ENCODE data around the gene TSPAN1. TPM values are rescaled to one million over a fixed set of nuclear protein-coding genes. Genes with fewer than 3 reads are reported as not detected.
A peak's percentile ranks its signal among the peaks of the same experiment; 100 is the strongest.

TSPAN1 gene
- total and polyA plus RNA-seq, 2 of the 13 experiments (the other 11 are each of a cell fraction or from before 2014, with no cell fraction given): 1.7 to 2.9 TPM

DNA sequence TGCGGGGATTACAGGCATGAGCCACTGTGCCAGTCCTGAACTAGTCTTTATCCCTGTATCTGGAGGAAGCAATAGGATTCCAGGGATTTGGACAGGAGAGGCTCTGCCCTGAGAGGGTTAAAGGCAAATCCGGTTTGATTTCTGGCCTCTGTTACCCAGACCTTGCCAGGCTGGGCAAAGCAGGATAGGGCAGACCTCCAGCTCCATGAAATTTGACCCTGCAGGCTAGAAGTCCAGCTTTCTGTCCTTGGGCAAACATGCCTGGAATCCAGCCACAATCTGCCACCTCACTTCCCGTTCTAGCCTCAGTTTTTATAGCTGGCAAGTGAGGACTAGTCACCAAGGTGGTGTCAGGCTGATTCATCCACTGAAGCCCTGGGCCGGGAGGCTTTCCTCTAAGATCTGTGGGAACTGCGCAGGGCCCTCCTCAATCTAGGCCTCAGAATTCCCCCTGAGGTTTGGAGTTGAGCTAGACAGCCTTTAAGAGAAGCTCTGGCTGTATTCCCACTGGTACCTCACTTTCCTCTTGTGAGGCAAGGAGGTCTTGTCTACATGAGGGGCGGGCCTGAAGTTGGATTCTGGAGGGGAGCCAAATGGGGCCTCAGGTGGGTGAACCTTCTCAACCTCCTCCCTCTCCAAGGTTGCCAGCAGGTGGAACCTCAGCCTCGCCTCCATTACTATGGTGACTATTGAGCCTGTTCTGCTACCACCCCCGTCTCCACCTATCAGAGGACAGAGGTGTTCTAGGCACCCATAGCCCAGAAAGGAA, 8.4 kb downstream of the TSPAN1 start (continued):
- TF ChIP-seq, protein P1, sequence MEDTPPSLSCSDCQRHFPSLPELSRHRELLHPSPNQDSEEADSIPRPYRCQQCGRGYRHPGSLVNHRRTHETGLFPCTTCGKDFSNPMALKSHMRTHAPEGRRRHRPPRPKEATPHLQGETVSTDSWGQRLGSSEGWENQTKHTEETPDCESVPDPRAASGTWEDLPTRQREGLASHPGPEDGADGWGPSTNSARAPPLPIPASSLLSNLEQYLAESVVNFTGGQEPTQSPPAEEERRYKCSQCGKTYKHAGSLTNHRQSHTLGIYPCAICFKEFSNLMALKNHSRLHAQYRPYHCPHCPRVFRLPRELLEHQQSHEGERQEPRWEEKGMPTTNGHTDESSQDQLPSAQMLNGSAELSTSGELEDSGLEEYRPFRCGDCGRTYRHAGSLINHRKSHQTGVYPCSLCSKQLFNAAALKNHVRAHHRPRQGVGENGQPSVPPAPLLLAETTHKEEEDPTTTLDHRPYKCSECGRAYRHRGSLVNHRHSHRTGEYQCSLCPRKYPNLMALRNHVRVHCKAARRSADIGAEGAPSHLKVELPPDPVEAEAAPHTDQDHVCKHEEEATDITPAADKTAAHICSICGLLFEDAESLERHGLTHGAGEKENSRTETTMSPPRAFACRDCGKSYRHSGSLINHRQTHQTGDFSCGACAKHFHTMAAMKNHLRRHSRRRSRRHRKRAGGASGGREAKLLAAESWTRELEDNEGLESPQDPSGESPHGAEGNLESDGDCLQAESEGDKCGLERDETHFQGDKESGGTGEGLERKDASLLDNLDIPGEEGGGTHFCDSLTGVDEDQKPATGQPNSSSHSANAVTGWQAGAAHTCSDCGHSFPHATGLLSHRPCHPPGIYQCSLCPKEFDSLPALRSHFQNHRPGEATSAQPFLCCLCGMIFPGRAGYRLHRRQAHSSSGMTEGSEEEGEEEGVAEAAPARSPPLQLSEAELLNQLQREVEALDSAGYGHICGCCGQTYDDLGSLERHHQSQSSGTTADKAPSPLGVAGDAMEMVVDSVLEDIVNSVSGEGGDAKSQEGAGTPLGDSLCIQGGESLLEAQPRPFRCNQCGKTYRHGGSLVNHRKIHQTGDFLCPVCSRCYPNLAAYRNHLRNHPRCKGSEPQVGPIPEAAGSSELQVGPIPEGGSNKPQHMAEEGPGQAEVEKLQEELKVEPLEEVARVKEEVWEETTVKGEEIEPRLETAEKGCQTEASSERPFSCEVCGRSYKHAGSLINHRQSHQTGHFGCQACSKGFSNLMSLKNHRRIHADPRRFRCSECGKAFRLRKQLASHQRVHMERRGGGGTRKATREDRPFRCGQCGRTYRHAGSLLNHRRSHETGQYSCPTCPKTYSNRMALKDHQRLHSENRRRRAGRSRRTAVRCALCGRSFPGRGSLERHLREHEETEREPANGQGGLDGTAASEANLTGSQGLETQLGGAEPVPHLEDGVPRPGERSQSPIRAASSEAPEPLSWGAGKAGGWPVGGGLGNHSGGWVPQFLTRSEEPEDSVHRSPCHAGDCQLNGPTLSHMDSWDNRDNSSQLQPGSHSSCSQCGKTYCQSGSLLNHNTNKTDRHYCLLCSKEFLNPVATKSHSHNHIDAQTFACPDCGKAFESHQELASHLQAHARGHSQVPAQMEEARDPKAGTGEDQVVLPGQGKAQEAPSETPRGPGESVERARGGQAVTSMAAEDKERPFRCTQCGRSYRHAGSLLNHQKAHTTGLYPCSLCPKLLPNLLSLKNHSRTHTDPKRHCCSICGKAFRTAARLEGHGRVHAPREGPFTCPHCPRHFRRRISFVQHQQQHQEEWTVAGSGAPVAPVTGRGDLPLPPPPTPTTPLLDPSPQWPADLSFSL (CRISPR knock-in tag; IDR thresholded peaks at IDR 0.05): no peak
- TF ChIP-seq, protein P2, sequence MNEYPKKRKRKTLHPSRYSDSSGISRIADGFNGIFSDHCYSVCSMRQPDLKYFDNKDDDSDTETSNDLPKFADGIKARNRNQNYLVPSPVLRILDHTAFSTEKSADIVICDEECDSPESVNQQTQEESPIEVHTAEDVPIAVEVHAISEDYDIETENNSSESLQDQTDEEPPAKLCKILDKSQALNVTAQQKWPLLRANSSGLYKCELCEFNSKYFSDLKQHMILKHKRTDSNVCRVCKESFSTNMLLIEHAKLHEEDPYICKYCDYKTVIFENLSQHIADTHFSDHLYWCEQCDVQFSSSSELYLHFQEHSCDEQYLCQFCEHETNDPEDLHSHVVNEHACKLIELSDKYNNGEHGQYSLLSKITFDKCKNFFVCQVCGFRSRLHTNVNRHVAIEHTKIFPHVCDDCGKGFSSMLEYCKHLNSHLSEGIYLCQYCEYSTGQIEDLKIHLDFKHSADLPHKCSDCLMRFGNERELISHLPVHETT (CRISPR knock-in tag; conservative IDR thresholded peaks at IDR 0.05): no peak
- TF ChIP-seq ZNF441 (CRISPR knock-in tag; IDR thresholded peaks at IDR 0.05; ENCODE audit: borderline replicate concordance) (0 out of 2 replicates have a peak, but pooled peaks have one; percentile 30), STAG1 (CRISPR knock-in tag; IDR thresholded peaks at IDR 0.05) (no peak; the same call in 1 of the 2 replicates), SYNCRIP (IDR thresholded peaks at IDR 0.05; ENCODE audit: insufficient read depth, low read depth, low read length) (no peak), ZNF33B (CRISPR knock-in tag; IDR thresholded peaks at IDR 0.05) (no peak), ZNF558 (CRISPR knock-in tag; IDR thresholded peaks at IDR 0.05; ENCODE audit: borderline replicate concordance) (no peak), IRF2 (CRISPR knock-in tag; IDR thresholded peaks at IDR 0.05) (0 out of 2 replicates have a peak, but pooled peaks have one; percentile 14), BORCS8-MEF2B (CRISPR knock-in tag; IDR thresholded peaks at IDR 0.05) (no peak), RFX3 (CRISPR knock-in tag; IDR thresholded peaks at IDR 0.05) (no peak), ZNF577 (CRISPR knock-in tag; IDR thresholded peaks at IDR 0.05; ENCODE audit: borderline replicate concordance, low read depth) (no peak)
- TF ChIP-seq, protein P3, sequence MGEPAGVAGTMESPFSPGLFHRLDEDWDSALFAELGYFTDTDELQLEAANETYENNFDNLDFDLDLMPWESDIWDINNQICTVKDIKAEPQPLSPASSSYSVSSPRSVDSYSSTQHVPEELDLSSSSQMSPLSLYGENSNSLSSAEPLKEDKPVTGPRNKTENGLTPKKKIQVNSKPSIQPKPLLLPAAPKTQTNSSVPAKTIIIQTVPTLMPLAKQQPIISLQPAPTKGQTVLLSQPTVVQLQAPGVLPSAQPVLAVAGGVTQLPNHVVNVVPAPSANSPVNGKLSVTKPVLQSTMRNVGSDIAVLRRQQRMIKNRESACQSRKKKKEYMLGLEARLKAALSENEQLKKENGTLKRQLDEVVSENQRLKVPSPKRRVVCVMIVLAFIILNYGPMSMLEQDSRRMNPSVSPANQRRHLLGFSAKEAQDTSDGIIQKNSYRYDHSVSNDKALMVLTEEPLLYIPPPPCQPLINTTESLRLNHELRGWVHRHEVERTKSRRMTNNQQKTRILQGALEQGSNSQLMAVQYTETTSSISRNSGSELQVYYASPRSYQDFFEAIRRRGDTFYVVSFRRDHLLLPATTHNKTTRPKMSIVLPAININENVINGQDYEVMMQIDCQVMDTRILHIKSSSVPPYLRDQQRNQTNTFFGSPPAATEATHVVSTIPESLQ (CRISPR knock-in tag; conservative IDR thresholded peaks at IDR 0.05): no peak
- TF ChIP-seq, protein P4, sequence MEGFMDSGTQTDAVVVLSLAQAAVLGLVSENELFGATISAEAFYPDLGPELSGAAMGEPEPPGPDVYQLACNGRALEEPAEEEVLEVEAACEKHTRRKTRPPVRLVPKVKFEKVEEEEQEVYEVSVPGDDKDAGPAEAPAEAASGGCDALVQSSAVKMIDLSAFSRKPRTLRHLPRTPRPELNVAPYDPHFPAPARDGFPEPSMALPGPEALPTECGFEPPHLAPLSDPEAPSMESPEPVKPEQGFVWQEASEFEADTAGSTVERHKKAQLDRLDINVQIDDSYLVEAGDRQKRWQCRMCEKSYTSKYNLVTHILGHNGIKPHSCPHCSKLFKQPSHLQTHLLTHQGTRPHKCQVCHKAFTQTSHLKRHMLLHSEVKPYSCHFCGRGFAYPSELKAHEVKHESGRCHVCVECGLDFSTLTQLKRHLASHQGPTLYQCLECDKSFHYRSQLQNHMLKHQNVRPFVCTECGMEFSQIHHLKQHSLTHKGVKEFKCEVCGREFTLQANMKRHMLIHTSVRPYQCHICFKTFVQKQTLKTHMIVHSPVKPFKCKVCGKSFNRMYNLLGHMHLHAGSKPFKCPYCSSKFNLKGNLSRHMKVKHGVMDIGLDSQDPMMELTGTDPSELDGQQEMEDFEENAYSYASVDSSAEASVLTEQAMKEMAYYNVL (CRISPR knock-in tag; IDR thresholded peaks at IDR 0.05; ENCODE audit: borderline replicate concordance): no peak

Data from HepG2 (cell line).